HG03575 (cell line): ENCODE results near the gene TOP2A.
"Not testable (repeated sequence)": the region's sequence is repeated elsewhere in the genome, so short reads cannot be mapped to it uniquely, and the experiment has no call there.

Experiments
- ATAC-seq: cut with Tn5 transposase; IDR thresholded peaks from one replicate; pipeline ENCODE4 v1.9.1; 2021; ENCODE audit not compliant: unreplicated experiment, insufficient number of reproducible peaks, low FRiP score; ENCODE audit errors: extremely low read depth

The TOP2A gene

DNA sequence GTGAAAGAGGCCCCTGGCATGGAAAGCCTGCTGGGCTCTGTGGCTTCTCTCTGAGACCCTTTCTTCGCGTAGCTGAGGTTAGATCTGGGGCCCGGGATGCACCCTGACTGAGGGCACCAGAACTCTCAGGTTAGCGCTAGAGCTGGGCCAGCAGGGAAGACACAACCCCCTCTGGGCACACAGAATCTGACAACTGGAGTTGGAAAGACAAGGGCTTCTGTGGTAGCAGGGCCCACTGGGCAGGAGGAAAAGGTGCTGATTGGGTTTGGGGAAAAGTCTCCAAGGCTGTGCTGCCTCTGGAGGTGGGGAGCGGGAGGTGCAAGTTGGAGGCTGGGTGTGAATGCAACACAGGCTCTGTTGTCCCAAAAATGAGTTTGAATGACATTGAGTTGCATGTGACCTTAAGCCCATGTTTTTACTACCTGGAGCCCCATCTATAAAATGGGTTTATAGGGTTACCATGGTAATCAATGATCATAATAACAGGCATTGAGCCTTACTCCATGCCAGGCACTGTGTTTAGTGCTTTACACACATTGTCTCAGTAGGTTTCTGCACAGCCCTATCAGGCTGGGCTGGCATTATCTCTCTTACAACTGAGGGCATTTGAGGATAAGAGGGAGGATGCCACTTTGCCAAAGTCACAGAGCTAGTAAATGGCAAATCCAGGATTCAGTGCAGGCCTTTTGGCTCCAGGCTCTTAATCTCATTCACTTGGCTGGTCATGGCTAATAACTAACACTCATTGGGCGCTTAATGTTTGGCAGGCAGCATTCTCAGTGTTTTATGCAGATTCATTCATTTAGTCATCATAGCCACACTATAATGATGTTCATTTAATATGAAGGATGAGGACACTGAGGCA is 16.1 kb upstream of the TOP2A start:
- no peak for ATAC-seq

DNA sequence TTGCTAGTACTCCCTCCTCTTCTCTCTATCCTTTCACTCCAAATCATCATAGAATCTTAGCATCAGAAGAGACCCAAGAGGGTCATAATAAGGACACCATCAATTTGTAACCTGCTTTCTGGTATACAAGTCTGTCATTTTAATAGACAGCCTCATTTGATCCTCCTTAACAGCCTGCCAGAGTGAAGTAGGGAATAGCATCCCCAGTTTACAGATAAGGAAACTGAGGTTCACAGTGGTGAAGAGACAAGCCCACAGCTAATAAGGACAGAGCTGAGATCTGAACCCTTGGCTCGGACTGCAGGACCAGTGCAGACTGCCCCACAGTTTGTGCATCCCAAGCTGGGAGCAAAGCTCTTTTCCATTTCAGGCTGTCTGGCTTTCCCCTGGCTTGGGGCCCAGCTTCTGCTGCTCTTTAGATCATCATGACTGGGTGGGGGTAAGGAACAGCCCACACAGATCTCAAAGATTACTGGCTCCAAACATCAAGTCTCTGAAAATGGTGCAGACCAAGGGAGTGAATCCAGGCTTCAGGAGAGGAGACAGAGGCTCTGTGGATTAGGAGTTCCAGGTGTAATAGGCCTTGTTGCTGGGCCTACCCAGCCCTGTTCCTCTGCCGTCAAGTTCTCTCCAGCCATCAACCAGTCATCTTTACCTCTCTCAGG is 15.3 kb upstream of the TOP2A start:
- ATAC-seq: no peak

DNA sequence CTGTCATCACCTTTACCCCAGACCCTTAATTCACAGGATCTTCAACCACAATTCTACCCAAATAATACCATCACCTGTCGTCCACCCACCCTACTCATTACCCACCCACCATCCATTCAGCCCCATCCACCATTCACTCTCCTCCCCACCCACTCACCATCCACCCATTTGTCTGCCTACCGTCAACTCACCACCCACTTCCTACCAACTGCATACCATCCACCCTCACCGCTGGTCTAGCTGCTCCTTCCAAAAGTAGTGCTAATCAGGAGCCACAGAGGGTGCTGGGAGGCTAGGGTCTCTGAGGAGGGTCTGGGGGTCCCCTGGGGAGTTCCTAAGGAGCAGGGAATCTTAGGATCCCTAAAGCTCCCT is 13.5 kb upstream of the TOP2A start:
- no peak for ATAC-seq

DNA sequence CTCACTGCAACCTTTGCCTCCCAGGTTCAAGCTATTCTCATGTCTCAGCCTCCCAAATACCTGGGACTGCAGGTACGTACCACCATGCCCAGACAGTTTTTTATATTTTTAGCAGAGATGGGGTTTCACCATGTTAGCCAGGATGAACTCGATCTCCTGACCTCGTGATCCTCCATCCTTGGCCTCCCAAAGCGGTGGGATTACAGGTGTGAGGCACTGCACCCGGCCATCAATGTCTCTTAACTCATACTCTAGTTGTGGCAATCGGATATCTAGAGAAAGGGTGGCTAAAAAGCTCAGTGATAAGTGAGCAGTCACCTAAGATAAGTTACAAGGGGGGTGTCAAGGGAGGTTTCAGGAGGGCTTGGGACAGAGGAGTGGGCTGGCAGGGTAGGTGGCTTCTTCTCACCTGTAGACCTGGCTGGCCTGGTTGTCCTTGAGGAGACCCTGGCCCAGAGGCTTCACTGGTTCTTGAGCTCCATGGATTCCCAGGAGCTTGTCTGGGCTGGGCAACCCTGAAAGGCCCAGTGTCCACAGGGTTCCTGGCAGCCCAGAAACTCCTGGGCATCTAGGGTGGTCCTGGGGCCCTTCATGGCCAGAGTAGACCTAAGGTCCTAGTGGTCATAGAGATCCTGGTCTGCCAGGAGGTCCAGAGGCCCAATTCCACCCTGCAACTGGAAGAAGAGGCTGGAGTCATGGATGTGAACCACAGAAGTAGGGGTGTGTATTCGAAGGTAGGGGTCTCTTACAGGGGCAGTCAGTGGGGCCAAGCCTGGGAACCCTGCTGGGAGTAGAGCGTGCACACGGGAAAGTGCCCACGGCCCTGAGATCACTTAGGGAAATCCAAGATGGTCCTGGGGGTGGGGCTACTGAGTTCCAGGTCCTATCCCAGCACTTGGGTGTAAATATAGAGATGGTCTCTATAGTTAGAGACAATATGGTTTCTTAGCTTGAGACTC is 12.9 kb upstream of the TOP2A start:
- no peak for ATAC-seq

DNA sequence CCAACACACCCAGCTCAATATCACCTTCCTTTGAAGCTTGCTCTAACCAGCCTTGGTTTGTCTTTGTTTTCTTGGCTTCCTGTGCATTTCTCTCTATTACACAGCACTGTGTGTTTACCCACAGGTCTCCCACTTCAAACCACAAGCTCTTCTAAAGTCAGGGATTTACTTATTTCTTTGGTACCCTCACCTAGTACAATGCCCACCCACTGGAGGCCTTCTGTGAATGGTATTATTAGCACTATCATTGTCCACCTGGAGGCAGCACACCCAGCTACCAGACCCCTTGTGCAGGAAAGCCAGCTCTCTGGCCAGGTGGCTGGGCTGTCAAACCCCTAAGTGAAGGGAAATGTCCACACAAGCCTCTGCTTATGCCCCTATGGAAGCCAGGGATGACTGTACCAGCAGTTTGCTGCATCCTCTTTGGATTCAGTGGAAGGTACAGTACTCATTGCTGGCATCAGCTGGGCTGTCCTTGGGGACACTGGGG is 9.4 kb upstream of the TOP2A start:
- ATAC-seq: no peak

DNA sequence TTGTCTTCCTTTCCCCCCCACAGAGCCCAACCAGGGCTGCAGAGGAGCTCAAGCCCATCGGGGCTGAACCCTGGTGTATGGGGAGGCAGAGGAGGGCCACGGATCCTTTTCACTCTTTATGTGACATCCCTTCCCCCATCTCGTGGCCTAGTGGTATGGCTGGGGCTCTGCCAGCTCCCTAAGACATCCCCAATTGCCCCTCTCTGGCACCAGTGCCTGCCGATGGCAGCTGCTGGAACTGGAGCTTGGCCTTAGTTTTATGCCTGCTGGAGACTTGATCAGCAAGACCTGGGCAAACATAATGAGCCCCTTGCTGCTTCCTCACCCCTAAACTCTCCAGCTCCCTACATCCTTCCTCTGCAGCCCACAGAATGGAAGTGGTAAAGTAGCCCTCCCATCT is 8.0 kb upstream of the TOP2A start:
- no peak for ATAC-seq

DNA sequence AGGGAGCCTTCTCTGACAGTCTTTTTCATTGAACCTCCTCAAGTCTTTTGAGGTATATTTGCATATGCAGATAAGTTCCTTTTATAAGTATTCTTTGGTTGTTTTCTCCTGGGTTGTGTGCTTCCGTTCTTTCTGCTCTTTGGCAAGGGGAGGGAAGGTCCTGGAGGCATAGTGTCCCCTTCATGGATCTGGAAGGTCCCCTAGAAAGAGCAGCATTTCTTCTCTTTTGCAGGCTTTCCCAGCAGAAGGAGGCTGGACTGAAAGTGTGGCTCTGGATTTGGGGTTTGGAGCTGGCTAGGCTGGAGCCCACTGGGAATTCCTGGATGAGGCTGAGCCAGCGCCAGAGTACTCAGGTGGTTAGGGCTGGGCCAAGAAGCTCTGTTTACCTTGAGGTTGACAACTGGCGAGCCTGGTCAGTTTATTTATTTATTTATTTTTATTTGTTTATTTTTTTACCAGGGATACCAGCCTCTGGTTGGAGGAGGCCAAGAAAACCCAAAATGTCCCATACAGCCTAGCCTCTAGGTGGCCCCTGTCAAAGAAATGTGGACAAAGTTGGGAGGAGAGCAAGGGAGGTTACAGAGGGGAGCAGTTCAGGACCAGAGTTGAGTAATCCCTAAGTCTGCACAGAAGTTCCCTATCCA is 5.4 kb upstream of the TOP2A start:
- no peak for ATAC-seq

DNA sequence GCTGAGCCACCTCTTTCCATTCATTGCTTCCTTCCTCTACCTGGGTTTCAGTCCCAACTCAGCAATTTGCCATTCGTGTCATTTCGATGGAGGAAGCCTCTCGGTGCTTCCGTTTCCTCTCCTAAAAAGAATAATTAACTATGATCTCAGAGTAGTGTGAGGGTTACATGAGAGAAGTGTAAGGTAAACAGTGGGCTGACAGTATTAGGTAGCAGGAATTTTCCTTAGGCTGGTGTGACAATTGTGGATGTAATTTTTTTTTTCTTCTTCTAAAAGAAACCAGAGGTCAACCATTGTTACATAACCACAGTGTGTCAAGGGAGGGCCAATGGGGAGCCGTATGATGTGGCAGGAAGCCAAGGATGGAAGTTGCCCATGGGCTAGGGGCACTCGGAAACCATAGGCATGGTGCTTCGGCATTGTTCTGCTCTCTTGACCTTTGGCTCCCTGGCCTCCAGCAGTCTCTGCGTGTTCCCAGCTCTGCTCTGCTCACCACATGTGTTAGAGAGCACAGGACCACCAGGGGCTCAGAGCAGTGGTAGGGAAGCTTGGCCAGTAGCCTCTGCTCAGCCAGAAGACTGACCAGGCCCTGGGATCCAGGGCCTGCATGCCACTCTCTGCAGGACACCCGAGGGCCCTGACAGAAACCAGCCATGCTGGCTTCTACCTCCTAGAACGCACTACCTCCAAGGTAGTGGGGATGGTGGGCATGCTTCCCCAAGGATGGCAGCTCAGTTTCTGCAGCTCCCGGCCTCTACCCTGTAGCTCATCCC is 2.0 kb upstream of the TOP2A start:
- no peak for ATAC-seq

DNA sequence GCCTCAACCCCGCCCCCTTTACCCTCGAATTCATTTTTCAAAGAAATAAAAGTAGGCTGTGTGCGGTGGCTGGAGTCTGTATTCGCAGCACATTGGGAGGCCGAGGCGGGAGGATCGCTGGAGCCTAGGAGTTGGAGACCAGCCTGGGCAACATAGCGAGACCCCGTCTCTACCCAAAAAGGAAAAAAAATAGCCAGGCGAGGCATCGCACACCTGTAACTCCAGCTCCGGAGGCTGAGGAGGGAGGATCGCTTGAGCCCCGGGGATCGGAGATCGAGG is 671 bp upstream of the TOP2A start:
- no peak for ATAC-seq

DNA sequence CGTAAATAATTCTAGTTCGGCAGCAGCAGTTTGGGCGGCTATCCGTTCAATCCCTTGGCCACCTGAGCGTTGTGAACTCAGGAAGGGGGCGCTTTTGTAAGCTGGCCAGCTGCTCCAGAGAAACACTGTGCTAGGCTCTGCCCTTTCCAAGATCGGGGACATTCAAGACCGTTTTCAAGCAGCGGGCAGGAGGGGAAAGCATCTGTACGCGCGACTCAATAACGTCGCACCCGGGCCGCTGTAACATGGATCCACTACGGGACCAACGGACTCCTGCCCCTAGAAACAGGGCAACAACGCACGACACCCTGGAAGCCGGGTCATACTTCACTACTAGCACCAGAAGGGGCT is 463 bp downstream of the TOP2A start:
- no peak for ATAC-seq

DNA sequence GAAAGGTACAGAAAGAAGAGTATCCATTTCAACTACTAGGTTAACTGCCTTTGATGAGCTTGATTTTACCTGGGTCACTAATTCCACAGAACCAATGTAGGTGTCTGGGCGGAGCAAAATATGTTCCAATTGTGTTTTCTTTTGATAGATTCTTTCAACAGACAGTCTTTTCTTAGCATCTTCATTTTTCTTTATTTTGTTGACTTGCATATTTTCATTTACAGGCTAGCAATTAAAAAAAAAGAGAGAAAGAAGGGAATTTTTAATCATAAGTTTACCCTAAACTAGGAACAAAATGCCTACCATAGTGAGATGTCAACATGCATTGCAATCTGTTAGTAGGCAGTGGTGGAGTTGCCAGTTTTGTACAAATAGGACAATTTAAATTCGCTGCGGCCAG is 1.0 kb downstream of the TOP2A start:
- no peak for ATAC-seq

DNA sequence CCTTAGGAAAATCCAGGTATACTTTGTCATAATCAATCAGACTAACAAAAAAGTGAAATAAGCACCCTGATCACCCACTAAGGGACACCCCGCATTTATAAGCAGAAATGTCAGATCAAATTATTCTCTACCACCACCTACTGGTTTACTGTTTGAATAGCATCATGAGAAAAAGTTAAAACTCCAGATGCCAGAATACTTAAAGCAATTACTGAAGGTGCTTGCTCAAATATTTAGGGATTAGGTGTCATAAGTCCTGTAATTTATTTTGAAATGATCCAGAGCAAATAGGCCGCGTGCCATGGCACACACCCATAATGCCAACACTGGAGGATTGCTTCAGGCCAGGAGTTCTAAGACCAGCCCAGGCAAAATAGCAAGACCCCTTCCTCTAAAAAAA is 2.3 kb downstream of the TOP2A start:
- ATAC-seq: no peak

DNA sequence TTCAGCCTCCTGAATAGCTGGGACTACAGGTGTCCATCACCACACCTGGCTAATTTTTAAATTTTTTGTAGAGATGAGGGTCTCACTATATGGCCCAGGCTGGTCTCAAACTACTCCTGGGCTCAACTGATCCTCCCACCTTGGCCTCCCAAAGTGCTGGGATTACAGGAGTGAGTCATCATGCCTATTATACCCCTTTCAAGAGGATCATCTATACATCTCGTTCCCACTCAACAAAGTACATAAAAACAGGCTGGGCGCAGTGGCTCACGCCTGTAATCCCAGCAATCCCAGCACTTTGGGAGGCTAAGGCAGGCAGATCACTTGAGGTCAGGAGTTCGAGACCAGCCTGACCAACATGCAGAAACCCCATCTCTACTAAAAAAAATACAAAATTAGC is 3.4 kb downstream of the TOP2A start:
- not testable (repeated sequence) for ATAC-seq

DNA sequence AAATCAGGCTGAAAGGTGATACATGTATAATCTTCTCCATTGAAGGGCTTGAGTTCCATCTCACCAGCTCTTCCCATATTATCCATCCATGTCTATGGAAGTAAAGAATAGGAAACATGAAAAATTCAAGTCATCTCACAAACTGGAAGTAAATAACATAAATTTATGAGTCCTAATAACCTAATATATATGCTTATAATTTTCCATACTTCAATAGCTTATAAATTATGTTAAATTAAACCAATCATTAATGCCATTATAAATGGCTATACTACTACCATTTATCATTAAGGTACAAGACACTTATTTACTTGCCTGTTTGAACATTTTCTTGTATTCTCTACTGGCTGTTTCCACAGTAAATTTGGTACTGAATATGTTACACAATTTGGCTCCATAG is 4.8 kb downstream of the TOP2A start:
- ATAC-seq: no peak

DNA sequence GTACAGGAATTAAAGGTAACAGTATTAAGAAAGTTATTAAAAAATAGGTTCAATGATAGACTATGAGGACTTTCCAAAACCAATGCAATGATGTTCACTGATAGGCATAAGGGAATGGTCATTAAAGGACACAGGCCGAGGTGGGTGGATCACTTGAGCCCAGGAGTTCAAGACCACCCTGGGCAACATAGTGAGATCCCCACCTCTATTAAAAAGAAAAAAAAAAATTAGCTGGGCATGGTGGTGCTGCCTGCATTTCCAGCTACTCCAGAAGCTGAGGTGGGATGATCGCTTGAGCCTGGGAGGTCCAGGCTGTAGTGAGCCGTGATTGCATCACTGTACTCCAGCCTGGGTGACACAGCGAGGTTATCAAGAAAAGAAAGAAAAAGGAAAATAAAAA is 5.9 kb downstream of the TOP2A start:
- no peak for ATAC-seq

DNA sequence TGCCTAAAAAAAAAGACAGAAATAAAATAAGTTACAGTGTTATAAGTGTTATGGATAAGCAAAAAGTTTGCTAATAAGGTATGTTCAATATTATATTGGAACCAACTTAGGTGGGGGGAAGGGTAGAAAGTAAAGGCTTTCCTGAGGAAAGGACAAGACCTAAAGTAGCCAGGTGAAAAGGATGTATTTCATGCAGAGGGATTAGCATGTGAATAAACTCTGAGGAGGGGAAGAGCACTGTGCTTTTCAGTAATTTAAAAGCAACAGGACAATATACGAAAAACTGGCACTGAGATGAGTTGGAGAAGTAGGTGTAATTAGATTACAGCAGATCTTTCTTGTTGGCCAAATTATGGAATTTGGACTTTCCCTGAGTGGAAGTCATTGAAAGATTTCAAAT is 7.6 kb downstream of the TOP2A start:
- ATAC-seq: no peak

DNA sequence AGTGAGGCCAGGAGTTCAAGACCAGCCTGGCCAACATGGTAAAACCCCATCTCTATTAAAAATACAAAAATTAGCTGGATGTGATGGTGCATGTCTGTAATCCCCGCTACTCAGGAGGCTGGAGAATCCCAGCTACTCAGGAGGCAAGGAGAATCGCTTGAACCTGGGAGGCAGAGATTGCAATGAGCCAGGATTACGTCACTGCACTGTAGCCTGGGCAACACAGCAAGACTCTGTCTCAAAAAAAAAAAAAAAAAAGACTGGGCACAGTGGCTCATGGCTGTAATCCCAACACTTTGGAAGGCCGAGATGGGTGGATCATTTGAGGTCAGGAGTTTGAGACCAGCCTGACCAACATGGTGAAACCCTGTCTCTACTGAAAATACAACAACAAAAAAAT is 8.2 kb downstream of the TOP2A start:
- ATAC-seq: not testable (repeated sequence)

DNA sequence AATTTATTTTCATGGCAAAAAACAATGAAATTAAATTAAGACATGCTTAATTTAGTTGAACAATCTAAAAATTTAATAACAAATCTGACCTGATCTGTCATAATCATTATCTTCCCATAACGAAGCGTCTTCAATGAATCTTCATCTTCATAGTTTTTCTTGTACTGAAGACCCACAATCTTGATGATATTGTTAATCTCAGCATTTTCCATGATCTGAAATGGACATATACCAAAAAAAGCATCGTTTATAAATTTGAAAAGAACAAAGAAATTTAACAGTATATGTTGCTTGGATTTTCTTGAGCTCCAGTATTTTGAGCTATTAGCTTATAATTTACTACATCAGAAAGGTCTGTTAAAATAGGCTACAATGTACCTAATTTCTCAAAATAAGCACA is 10.2 kb downstream of the TOP2A start:
- ATAC-seq: no peak

DNA sequence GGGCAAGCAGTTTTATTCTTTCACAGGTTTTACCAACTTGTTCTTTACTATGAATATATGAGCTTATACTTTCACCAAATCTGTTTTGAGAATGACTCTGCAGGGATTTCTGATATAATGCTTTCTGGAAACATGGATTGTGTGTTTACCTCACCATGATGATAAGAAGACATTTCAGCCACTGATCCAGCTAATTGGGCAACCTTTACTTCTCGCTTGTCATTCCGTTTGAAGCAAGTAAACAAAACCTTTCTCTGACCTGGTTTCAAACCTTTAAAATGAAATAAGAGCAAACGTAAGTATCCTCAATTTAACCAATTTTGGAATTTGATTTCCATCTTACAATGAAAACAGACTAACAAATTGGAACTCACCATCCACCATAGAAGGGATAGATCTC is 13.7 kb downstream of the TOP2A start:
- no peak for ATAC-seq
